ENCODE results near the gene PAXX.

DNA sequence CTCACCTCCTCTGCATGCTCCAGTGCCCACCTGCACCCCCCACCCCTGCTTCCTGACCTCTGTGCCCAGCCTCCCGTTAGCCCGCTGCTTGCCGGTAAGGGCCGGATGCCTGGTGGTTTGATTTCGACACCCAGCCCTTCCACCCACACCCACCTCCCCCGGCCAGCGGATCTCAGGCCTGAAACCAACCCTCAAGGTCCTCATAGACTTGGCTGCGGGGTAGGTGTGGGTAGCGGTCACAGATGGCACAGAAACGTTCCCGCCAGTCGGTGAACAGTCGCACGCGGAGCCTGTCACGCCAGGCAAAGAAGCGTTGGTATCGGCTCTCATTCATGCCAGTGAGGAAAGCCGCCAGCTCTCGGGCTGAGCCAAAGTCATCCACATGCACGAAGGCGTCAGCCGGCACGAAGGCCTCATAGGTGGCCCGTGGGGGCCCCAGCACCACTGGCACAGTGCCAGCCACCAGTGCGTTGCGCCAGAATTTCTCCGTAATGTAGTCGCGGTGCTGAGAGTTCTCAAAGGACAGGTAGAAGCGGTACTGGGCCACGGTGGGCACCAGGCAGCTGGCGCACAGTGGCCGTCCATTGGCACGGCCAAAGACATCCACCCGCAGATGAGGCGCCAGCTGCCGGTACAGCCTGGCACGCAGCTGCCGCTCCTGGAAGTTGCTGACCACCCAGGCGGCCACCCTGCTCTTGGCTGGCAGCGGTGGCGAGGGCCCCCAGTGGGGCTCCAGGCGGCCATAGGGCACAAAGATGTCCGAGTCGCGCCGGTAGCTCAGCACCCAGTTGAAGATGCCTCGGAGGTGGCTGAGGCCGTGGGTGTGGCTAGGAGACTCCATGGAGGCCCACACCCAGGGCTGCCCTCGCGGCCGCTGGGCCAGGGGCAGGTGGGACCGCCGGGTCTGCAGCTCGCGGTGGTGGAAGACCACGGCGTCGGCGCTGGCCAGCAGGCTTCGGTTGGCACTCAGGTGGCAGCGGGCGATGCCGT is 38.6 kb downstream of the PAXX start:
- TF ChIP-seq, protein P1, sequence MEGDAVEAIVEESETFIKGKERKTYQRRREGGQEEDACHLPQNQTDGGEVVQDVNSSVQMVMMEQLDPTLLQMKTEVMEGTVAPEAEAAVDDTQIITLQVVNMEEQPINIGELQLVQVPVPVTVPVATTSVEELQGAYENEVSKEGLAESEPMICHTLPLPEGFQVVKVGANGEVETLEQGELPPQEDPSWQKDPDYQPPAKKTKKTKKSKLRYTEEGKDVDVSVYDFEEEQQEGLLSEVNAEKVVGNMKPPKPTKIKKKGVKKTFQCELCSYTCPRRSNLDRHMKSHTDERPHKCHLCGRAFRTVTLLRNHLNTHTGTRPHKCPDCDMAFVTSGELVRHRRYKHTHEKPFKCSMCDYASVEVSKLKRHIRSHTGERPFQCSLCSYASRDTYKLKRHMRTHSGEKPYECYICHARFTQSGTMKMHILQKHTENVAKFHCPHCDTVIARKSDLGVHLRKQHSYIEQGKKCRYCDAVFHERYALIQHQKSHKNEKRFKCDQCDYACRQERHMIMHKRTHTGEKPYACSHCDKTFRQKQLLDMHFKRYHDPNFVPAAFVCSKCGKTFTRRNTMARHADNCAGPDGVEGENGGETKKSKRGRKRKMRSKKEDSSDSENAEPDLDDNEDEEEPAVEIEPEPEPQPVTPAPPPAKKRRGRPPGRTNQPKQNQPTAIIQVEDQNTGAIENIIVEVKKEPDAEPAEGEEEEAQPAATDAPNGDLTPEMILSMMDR (IDR thresholded peaks at IDR 0.05 in 2 of 3, conservative IDR thresholded peaks at IDR 0.05 in 1 of 3; ENCODE audit: borderline replicate concordance in 1 of 3, insufficient read depth in 1 of 3, low read depth in 2 of 3, low read length in 2 of 3), result no peak
- TF ChIP-seq POLR2A (IDR thresholded peaks at IDR 0.05; ENCODE audit: borderline replicate concordance, extremely low read depth, insufficient read depth, insufficient read length) (no peak), EZH2phosphoT487 (IDR thresholded peaks at IDR 0.05; ENCODE audit: borderline replicate concordance) (no peak), TCF7L2 (IDR thresholded peaks at IDR 0.05; ENCODE audit: borderline replicate concordance, extremely low read depth, insufficient read depth, insufficient read length) (no peak), RAD21 (IDR thresholded peaks at IDR 0.05; ENCODE audit: low read depth) (no peak), JUND (IDR thresholded peaks at IDR 0.05) (no peak), EZH2 (IDR thresholded peaks at IDR 0.05) (no peak), SRF (IDR thresholded peaks at IDR 0.05; ENCODE audit: low read depth) (no peak), YY1 (IDR thresholded peaks at IDR 0.05; ENCODE audit: extremely low read depth, insufficient replicate concordance, low read depth, low read length) (no peak), ZNF274 (IDR thresholded peaks at IDR 0.05; ENCODE audit: low read depth, low read length) (no peak), POLR2AphosphoS5 (IDR thresholded peaks at IDR 0.05; ENCODE audit: low read depth, low read length) (no peak)
- TF ChIP-seq, protein P2, sequence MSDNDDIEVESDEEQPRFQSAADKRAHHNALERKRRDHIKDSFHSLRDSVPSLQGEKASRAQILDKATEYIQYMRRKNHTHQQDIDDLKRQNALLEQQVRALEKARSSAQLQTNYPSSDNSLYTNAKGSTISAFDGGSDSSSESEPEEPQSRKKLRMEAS (IDR thresholded peaks at IDR 0.05), result no peak
- TF ChIP-seq, protein P3, sequence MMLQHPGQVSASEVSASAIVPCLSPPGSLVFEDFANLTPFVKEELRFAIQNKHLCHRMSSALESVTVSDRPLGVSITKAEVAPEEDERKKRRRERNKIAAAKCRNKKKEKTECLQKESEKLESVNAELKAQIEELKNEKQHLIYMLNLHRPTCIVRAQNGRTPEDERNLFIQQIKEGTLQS (IDR thresholded peaks at IDR 0.05), result no peak
- TF ChIP-seq, protein P4, sequence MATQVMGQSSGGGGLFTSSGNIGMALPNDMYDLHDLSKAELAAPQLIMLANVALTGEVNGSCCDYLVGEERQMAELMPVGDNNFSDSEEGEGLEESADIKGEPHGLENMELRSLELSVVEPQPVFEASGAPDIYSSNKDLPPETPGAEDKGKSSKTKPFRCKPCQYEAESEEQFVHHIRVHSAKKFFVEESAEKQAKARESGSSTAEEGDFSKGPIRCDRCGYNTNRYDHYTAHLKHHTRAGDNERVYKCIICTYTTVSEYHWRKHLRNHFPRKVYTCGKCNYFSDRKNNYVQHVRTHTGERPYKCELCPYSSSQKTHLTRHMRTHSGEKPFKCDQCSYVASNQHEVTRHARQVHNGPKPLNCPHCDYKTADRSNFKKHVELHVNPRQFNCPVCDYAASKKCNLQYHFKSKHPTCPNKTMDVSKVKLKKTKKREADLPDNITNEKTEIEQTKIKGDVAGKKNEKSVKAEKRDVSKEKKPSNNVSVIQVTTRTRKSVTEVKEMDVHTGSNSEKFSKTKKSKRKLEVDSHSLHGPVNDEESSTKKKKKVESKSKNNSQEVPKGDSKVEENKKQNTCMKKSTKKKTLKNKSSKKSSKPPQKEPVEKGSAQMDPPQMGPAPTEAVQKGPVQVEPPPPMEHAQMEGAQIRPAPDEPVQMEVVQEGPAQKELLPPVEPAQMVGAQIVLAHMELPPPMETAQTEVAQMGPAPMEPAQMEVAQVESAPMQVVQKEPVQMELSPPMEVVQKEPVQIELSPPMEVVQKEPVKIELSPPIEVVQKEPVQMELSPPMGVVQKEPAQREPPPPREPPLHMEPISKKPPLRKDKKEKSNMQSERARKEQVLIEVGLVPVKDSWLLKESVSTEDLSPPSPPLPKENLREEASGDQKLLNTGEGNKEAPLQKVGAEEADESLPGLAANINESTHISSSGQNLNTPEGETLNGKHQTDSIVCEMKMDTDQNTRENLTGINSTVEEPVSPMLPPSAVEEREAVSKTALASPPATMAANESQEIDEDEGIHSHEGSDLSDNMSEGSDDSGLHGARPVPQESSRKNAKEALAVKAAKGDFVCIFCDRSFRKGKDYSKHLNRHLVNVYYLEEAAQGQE (IDR thresholded peaks at IDR 0.05; ENCODE audit: low read depth), result no peak

Data from HCT116 (cell line).